SH-SY5Y (cell line): ENCODE data around the gene FBXO31.

Source experiments
- GATA2 ChIP-seq: IDR thresholded peaks from 2 replicates; pipeline ENCODE4 v1.6.1; 2011; ENCODE audit warnings: mild to moderate bottlenecking, low read depth, low read length
- GATA3 ChIP-seq: IDR thresholded peaks from 2 replicates; pipeline ENCODE4 v1.6.1; 2011; ENCODE audit warnings: low read depth, mild to moderate bottlenecking, low read length, moderate library complexity

DNA sequence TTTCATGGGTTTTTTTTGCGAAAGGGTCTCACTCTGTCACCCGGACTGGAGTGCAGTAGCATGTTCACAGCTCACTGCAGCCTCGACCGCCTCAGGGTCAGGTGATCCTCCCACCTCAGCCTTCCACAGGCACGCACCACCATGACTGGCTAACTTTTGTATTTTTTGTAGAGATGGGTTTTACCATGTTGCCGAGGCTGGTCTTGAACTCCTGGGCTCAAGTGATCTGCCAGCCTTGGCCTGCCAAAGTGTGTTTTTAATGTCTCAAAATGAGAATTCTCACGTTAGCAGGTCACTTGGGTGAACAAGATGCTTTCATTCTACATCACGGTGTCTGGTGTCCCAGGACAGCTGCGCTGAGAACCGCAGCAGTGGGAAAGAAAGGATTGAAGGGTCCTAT lies 3.2 kb downstream of the FBXO31 start:
- TF ChIP-seq GATA3 (no peak), GATA2 (no peak)
